ENCODE results near the gene ZFAND2B.
"Not testable (repeated sequence)": the region's sequence is repeated elsewhere in the genome, so short reads cannot be mapped to it uniquely, and the experiment has no call there.

Gene ZFAND2B

DNA sequence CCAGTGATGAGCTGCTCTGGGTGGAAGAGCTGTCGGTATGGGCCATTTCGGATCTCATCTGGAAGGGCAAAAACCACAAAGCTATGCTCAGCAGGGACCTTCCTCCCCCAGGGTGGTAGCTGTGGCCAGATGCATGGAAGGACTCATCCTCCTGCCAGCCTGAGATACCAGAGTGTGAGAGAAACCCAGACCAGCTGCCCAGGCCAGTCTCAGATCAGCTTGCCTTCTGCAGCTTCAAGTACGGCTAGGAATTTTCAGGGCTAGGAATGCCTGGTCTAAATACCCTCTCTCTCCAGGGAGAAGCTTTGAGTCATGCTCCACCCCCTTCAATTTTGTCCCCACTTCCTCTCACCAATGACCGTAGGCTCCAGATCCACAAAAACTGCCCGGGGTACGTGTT lies 45.1 kb downstream of the ZFAND2B start:
- TF ChIP-seq POLR2A (IDR thresholded peaks at IDR 0.05; ENCODE audit: low read length) (no peak), GATA1 (IDR thresholded peaks at IDR 0.05; ENCODE audit: low read depth, low read length) (no peak)
- no peak for DNase-seq

DNA sequence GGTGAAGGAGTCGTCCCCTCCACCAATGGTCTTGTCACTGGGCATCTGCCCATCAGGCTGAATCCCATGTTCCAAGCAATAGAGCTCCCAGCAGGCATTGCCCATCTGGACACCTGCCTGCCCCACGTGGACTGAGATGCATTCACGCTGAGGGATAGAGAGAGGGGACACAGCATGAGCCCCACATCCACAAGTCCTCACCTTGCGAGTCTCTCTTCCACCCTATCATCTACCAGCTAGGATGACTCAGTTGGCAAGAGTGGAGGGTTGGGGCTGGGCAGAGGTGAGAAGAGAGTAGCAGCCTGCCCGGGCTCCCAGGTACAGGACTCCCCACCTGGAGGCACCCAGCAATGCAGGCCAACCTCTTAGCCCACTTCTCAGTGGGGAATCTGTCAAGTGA lies 45.5 kb downstream of the ZFAND2B start:
- no peak for TF ChIP-seq GATA1 (IDR thresholded peaks at IDR 0.05; ENCODE audit: low read depth, low read length)
- no peak for TF ChIP-seq POLR2A (IDR thresholded peaks at IDR 0.05; ENCODE audit: low read length)
- DNase-seq: no peak

DNA sequence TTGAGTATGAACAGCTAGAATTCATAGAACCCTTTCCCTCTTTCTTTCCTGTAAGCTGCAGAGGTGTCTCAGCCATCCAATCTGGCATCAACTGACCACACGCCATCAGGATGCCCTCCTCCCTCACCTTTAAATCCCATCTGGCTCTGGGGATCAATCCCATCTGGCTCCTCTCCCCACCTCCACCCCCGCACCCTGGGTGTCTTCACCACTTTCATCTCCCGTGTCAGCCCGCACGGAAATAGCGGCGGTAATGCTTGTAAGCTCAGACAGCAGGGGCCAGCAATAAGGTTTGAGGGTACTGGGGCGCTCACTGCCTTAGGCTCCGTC lies 46.0 kb downstream of the ZFAND2B start:
- no peak for DNase-seq
- TF ChIP-seq GATA1 (IDR thresholded peaks at IDR 0.05; ENCODE audit: low read depth, low read length) (no peak), POLR2A (IDR thresholded peaks at IDR 0.05; ENCODE audit: low read length) (no peak)

DNA sequence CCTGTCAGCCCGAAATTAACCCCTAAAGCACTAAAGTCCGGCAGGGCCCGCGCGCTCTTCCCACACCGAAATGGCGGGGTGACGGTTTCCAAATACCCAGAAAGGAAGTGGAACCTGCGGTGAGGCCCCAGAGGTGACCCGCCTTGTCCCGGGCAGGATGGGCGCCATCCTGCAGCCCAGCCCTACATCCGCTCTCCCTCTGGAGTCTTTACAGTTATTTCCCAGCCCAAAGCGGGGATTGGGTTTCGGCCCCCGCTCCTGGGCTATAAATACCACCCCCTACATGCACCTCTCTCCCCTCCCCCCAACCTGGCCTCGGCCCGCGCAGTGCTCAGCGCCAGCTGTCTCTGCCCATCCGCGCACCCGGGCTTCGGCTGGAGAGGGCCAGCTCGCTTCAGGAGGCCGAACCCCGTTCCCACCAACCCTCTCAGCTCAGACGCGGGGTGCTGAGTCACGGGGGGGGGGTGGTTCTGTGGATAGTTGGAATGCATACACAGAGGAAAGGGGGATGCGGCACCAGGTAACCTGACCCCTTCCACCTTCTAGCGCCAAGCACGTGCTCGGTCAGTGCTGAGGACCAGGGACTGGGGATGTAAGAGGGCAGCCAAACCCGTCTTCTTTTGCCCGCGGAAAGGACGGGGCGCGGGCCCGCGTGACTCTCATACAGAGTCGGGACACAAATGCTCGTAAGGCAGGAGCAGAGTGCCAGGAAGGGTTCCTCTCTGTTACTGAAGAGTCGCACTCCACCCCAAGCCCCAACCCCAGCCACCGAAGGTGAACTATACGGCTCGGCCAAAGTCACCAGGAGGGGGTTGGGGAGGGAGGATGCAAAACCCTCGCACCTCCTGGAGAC lies 46.5 kb downstream of the ZFAND2B start, which contains the start of gene TUBA4B:
Gene TUBA4B, plus strand, starts transcription at position 344 of the 853 bp plus-strand sequence. Its CDS starts 165 bp downstream, at position 509.
- TF ChIP-seq GATA1 (IDR thresholded peaks at IDR 0.05; ENCODE audit: low read depth, low read length) (no peak), POLR2A (IDR thresholded peaks at IDR 0.05; ENCODE audit: low read length) (no peak)
- peak; percentile 63 to 78 for DNase-seq

GRCh38 chr2:219253753-219254589 lies 47.4 kb downstream of the ZFAND2B start, which contains the start of gene TUBA4A:
Gene TUBA4A (minus strand): TSS chr2:219253918. CDS start chr2:219253858, 60 bp downstream.
- TF ChIP-seq GATA1 (IDR thresholded peaks at IDR 0.05; ENCODE audit: low read depth, low read length): no peak
- peak; percentile 95 for TF ChIP-seq POLR2A (IDR thresholded peaks at IDR 0.05; ENCODE audit: low read length)
- DNase-seq: peak; percentile 87 to 93

- DNase-seq: peak; percentile 26 to 67
- TF ChIP-seq GATA1 (IDR thresholded peaks at IDR 0.05; ENCODE audit: low read depth, low read length) (no peak), POLR2A (IDR thresholded peaks at IDR 0.05; ENCODE audit: low read length) (no peak)
These were observed 48.1 kb downstream of the ZFAND2B start for GRCh38 chr2:219254590-219255201.

DNA sequence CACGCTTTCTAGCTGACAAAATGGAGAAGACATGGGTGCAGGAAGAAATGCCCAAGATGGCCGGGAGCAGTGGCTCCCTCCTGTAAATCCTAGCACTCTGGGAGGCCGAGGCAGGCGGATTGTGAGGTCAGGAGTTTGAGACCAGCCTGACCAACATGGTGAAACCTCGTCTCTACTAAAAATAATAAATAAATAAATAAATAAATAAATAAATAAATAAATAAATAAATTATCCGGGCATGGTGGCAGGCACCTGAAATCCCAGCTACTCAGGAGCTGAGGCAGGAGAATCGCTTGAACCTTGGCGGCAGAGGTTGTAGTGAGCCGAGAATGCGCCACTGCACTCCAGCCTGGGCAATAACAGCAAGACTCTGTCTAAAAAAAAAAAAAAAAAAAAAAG lies 52.4 kb downstream of the ZFAND2B start:
- not testable (repeated sequence) for DNase-seq

All from erythroblast (primary cell).